ENCODE data around the gene FLT1.

Gene FLT1

DNA sequence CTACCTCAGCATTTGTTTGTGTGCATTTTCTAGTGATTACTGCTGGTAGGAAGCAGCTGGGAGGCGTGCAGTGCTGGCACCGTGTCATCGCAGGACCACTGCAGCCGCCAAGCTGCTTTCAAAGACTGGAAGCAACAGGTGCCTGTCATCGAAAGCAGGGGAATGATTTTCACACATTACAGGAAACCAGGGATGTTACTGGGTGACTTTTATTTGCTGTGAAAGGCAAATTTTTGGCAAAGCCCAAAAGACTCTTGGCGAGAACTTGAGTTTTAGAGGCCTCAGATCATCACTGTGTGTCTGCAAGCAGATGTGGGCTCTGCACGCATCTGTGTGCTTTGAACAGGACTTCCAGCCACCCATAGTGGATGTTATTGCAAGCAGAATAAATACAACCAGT, 176.4 kb downstream of the FLT1 start:
- DNase-seq (ENCODE audit: low spot score) = no peak

DNA sequence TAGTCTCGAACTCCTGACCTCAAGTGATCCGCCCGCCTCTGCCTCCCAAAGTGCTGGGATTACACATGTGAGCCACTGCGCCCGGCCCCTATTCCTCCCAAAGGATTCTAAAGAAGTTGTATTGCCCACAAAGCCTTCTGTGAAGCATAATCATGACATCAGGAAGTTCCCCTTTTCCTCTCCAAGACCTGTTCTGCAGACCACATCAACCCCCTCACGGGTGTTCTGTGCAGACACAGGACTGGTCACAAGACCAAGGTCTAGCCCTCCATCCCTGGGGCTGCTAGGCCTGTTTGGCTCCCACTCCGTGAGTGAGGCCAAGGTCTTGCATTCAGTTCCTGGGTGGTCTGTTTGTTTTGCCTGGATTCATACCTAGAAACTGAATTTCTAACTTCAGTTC, 178.1 kb downstream of the FLT1 start:
- DNase-seq (ENCODE audit: low spot score) = no peak

DNA sequence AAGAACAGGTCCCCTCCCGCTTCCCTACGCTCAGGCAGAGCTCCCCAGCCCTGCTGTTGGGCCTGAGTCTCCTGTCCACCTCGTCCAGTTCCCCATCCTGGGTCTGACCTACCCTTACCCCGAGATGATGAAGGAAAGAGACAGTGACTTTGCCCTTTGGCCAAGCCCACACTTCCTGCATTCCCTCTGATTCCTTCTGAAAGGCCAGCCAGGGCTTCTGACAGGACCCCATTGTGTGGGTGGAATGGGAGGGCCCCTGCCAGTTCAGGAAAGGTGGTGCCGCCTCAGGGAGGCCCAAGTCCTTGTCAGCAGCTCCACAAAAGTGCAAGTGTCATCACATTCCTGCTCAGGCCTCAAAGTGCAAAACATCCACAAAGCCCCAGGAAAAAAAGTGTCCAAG, 178.8 kb downstream of the FLT1 start:
- no peak for DNase-seq (ENCODE audit: low spot score)

DNA sequence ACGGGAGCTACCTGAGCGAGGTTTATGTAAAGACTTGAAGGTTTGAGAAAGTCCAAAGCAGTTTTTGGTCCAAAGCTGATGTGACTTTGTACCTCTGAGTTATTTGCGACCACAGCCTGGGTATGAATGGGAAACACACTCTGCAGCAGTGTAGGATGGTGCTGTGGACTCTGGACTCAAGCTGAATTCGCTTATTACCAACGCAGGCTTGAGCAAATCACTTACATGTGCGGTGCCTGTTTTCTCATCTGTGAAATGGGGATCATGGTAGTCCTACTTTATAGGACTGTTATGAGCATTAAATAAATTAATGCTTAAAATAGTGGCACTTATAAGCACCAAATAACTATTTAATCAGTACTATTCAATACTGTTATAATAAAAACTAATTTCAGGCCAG, 180.0 kb downstream of the FLT1 start:
- DNase-seq (ENCODE audit: low spot score) = no peak

DNA sequence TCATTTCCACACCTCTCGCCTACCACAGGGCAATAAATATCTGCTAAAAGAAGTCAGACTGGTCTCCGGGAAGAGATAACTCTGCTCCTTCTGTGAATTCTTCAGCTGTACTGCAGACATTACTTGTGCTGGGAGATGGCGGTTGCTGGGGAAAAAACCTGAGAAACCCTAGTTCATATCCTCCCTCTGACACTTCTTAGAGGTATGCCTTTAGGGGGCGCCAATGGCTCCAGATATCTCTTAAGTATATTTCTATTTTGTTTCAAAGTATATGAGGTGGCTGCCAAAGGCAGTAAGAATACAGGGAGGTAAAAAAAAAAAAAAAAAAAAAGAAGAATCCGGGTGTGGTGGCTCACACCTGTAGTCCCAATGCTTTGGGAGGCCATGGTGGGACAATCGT, 181.3 kb downstream of the FLT1 start:
- DNase-seq (ENCODE audit: low spot score) = no peak

DNA sequence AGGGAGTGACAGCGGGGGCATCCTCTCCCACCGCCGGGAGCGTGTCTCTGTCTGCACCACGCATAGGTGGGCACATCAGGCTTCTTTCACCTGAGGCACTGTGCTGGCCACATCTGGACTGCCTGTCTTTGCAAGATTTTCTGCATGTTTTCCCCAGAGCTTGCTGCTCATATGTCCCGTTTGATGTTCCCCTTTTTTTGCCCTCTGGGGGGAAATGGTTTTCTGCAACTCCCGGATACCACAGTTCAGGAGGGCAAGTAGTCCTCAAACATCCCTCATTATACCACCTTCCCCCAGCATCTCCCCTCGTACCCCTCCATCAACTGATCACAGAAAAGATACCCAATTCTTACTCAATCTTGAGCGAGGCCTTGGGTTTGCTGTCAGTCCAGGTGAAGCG, 188.6 kb downstream of the FLT1 start:
- no peak for DNase-seq (ENCODE audit: low spot score)

DNA sequence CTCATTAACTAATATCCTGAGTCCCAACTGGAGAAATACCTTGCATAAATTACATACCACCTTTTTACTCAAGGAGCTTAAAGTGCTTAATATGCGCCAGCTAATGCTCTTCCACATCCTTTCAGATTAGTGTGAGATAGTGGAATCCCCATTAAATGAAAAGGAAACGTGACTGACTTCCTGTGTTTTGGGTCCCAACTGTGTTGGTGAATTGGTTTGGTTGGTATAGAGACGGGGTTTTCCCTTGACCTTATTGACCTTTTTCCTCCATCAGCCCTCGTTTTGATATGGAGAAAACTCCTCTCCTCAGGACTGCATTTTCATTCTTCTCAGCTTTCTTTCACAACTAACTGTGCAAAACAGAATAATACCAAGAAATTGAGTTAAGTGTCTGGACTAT, 193.1 kb downstream of the FLT1 start:
- DNase-seq (ENCODE audit: low spot score) = no peak

DNA sequence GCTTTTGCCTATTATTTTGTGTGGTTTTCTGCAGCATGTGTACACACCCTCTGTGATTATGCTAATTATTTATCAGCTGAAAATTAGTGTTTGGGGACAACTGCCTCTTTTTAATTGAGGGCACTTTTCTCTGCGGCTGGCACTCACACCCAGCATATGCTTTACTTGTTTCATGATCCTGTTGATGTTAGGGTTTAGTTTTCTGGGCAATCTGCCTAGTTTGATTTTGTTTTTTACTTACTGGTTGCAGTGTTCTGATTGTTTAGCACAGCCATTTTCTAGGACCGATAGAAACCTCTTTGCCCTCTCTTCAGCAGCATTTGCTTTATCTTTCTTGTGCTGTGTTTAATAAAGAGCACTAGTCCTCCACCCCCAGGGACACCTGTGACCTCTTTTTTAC, 195.0 kb downstream of the FLT1 start:
- DNase-seq (ENCODE audit: low spot score) = no peak

DNA sequence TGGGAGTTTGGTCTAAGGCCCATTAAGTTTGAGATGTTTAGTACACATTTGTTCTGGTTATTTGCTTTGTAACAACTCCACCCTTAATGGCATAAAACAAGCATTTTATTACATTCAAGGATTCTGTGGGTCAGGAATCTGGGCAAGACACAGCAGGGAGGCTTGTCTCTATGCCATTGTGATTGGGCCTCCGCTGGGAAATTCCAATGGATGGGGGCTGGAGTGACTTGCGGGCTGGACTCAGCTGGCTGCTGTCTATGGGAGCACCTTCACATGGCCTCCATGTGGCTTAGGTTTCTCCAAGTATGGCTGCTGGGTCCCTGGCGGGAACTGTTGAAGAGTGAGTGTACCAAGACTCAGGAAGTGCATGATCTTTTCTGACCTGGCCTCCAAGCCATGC, 197.6 kb downstream of the FLT1 start:
- no peak for DNase-seq (ENCODE audit: low spot score)

DNA sequence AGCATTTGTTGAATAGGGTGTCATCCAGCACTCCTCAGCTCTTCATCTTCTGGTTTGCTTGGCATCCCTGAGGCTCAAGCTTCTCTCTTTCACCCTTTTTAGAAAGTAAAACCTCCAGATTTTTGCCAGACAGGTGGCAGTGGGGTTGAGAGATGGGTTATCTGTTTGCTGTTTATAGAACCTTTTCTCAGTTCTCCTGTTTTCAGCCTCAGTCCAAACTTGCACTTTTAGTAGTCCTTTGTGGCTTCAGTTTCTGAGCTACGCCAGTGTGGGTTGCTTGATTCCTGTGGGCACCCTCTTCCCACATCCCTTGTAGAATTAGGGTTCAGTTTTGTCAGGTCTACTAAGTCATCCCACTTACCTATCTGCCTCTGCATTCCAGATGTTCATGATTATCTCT, 208.7 kb downstream of the FLT1 start:
- no peak for DNase-seq (ENCODE audit: low spot score)

DNA sequence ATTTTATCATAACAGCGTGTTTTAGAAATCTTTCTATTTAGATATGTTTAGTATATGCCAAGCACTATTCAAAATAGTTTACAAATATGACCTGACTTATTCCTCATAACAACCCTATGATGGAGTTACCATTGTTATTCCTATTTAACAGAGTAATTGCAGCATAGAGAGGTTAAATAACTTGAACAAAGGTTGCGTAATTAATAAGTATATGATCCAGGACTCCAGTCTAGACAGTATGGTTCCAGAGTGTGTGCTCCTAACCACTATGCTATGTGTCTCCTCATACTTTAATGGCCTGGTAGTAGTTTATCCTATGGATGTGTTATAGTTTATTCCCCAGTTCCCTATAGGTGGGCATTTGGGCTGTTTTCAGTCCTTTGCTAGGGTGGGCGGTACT, 211.3 kb downstream of the FLT1 start:
- no peak for DNase-seq (ENCODE audit: low spot score)

DNA sequence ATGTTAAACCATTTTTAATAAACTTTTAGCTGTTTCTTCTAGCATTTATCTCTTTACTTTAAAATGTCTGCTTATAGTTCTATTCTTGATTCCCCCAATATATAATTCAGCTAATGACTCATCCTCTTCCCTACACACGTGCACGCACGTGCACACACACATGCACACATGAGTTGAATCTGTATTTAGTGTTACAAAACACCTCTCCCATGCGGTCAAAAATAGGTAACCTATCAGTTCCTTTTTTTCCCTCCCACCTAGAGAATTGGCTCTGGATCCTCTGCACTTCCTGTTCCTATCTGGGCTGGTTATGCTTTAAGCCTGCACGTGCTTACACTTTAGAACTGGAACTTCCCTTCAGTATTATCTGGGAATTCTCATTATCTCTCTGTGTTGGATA, 212.5 kb downstream of the FLT1 start:
- DNase-seq (ENCODE audit: low spot score) = no peak

DNA sequence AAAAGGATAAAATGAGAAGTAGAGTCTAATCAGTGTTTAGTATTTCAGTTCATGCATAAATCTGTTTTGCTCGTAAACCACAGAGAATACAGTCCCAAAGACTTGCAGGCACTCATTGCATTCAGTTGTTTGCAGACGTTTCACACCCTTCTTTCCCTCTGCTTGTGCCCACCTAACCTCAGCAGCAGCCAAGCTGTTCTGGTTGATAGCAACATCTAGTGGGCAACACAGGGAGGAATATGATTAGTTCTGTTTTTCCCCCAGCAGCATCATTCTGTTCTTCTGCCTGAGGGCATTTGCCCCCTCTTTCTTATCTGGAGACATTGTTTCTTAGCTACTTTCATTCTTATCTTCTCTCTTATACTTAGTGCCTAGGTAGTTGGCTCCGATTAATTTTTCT, 221.0 kb downstream of the FLT1 start:
- no peak for DNase-seq (ENCODE audit: low spot score)

DNA sequence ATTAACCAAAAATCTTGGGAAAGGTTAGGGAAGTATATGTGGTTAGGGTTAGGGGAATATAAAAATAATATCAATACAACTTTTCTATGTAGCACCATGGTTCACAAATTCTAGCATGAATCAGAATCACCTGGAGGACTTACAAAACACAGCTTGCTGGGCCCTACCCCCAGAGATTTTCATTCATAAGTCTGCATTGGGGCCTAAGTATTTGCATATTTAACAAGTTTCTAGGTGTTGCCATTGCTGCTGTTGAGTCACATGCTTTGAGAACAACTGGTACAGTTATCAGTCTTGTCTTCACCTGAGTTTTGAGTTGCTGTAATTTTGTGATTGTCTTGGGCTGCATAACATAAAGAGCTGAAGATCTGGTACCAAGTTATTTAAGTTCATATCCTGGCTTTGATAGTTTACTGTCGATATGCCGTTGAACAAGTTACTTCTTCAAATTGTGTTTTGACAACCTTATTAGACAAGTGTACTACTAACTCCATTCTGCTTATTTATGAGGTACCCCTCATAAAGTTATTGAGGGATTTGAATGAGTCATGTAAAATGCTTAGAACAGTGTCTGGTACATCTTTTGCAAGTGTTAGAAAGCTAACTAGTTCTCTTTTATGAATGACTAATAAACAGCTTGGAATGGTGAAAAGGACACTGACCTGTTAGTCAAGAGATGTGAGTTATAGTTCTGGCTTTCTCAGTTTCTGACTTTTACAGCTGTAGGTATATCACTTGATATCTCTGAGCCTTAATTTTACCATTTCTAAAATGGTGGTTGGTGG, 223.7 kb downstream of the FLT1 start:
- no peak for DNase-seq (ENCODE audit: low spot score)

DNA sequence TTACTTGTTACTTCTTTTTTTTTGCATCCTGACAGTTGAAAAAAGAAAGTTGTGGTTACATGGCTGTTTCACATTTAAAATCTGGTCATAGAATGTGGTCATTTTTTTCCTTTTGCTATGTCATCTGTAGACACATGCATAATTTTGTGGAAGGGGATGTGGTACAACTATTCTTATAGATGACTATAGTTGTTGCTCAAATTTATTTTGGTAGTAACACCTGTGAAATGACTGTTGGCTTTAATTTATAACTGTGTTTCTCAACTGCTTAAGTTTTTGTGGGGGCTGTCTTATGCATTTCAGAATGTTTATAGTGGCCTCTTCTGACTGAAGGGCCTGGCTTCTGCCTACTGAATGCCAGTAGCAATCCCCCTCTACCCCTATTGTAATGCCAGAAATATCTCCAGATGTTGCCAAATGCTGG, 226.1 kb downstream of the FLT1 start:
- no peak for DNase-seq (ENCODE audit: low spot score)

DNA sequence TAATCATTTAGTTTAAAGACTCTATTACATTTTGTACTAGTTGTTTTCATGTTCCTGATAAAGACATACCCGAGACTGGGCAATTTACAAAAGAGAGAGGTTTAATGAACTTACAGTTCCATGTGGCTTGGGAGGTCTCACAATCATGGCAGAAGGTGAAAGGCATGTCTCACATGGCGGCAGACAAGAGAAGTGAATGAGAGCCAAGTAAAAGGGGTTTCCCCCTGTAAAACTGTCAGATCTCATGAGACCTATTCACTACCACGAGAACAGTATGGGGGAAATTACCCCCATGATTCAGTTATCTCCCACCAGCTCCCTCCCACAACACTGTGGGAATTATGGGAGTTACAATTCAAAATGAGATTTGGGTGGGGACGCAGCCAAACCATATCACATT, 227.4 kb downstream of the FLT1 start:
- no peak for DNase-seq (ENCODE audit: low spot score)

DNA sequence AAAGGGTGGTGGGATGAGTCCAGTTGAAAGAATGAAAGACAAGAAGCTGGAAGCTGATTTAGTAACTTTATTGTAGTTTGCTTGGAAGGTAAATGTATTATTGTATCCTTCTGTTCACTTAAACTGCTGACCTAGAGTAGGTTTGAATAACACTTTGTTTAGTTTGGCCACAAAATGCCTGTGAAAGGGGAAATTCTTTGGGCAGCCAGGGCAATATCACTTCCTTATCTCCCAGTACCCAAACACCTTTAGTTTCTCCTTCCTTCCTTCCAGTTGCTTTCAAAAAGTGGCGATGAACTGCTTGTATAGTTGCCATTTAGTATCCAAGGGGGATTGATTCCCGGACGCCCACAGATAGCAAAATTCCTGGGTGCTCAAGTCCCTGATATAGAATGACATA, 236.5 kb downstream of the FLT1 start:
- DNase-seq (ENCODE audit: low spot score) = no peak

DNA sequence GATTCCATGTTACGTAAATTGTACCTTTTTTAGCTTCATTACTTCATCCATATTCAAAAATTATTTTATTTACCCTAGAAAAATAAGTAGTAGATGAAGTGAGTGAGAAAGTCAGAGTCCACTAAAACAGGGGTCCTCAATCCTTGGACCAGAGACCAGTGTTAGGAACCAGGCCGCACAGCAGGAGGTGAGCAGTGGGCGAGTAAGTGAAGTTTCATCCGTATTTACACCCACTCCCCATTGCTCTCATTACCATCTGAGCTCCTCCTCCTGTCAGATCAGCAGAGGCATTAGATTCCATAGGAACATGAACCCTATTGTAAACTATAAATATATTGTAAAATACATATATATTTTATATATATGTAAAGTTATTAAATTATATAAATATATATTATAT, 237.6 kb downstream of the FLT1 start:
- no peak for DNase-seq (ENCODE audit: low spot score)

DNA sequence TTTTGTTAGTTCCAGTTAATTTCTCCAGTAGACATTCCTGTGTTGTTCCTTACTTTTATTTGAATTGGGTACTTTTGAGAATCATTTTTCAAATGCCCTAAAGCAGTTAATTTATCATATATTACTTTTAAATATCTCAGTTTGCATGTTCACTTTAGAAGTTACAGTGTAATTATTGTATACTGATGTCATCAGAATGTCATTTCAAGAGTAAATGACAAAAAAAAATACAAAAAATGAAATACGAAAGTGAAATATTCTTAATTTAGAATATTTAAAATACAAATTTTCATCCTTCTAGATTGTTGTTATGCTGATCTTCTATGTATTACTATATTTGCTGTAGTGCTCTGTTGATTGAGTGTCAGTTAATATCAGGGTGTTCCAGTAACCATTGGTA, 242.4 kb downstream of the FLT1 start:
- no peak for DNase-seq (ENCODE audit: low spot score)

DNA sequence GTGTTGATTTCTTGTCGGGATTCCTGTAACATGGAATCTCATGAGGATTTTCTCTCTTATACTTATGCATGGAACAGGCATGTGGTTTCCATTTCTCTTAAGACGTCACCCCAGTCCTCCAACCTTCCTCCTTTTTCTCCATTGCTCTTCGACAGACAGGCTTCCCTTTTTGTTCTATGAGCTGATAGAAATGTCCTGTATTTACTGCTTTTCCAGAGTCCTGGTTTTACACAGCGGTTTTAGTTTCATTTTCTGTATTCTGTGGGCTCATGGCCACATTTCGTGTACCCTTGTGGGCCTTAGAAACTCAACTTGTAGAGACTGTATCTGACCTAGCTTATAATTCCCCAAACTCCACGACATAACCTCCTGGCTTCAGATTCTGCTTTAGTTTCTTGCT, 243.5 kb downstream of the FLT1 start:
- peak; percentile 14 for DNase-seq (ENCODE audit: low spot score)

DNA sequence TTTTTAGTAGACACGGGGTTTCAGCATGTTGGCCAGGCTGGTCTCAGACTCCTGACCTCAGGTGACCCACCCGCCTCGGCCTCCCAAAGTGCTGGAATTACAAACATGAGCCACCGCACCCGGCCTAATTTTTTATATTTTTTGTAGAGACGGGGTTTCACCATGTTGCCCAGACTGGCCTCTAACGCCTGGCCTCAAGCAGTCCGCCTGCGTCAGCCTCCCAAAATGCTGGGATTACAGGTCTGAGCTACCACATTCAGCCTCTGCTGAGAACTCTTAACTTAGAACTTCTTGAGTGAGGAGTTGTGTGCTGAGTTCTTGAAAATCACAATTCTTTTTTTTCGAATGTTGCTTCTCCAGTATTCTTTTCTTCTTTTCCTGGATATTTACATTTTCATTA, 244.4 kb downstream of the FLT1 start:
- no peak for DNase-seq (ENCODE audit: low spot score)

Data from pons (tissue), 1 donor.